ENCODE measurements around the gene SETD5.

Gene SETD5

DNA sequence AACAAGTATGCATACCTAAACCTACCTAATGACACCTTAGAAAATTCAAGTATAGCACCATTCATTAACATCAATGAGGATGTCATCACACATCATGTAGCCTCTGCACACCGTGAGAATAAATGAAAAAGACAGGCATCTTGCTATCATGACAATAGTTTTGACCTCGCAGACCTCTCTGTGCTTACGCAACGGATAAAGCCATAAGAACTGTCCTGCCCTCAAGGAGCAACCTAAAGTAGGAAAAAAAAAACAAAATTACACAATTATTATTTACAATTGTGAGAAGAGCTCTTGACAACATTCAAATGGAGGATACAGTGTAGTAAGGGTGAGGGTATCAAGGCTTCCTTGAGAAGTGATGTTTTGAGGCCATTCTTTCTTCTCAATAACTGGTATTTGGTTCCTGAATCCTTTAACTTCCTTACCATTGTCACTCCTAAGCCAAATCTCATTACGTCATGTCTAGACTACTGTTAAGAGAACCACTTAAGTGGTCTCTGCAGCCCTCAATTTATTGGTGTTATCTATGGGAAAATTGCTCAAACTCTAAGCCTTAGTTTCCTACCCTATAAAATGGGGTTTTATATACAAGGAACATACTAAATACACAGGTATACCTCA is 7.0 kb upstream of the SETD5 start:
- DNase-seq, result no peak

- DNase-seq, result no peak
Observed at GRCh38 chr3:9392041-9392440, 5.4 kb upstream of the SETD5 start.

DNA sequence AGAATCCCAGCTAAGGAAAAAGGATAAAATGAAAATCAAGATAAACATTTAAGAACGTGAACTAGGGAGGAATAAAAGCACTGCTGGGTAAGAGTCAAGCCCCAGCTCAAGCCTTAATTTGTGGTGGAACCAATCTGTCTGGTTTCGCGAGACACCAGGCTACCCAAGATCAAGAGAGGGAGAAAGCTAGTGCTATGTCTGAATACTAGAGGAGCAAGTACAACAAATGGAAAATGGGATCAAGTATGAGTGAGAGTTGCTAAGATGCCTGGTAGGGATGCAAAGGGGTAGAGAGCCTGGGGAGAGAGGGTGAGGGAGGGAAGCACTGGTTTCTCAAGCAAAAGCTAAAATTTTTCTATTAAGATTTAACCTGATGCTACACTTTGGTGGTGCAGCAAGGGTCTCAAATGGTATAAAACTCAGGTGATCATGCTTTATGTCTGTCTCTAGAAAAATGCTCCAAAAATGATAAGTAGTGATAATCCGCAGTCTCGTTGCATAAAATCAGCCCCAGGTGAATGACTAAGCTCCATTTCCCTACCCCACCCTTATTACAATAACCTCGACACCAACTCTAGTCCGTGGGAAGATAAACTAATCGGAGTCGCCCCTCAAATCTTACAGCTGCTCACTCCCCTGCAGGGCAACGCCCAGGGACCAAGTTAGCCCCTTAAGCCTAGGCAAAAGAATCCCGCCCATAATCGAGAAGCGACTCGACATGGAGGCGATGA is 1.7 kb upstream of the SETD5 start:
- DNase-seq, result no peak

GRCh38 chr3:9396301-9396631 is 1.1 kb upstream of the SETD5 start:
- DNase-seq, result peak; percentile 86

DNA sequence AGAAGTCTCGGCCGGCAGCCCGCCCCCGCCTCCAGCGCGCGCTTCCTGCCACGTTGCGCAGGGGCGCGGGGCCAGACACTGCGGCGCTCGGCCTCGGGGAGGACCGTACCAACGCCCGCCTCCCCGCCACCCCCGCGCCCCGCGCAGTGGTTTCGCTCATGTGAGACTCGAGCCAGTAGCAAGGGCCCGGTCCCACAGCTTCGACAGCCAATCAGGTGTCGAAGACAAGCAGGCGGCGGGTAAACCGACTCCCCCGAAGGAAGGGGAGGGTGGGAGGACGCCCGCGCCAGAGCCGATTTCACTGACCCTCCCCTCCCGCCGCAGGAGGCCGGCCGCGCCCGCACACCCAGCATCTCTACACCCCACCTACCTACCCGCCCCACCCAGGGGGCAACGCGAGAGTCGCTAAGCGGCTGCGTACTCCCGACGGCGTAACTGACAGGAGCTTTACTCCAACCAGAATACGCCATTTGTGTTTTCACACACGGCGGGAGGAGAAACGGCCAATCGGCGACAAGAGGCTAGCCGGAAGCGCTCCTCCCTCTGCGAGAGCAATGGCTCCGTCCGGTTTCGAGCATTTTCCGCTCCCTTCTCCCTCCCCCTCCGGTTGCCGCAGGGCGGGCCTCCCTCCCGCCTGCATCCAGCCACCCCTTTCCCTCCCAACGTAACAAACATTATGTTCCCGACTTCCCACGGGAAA is 633 bp upstream of the SETD5 start:
- DNase-seq, result peak; percentile 98

DNA sequence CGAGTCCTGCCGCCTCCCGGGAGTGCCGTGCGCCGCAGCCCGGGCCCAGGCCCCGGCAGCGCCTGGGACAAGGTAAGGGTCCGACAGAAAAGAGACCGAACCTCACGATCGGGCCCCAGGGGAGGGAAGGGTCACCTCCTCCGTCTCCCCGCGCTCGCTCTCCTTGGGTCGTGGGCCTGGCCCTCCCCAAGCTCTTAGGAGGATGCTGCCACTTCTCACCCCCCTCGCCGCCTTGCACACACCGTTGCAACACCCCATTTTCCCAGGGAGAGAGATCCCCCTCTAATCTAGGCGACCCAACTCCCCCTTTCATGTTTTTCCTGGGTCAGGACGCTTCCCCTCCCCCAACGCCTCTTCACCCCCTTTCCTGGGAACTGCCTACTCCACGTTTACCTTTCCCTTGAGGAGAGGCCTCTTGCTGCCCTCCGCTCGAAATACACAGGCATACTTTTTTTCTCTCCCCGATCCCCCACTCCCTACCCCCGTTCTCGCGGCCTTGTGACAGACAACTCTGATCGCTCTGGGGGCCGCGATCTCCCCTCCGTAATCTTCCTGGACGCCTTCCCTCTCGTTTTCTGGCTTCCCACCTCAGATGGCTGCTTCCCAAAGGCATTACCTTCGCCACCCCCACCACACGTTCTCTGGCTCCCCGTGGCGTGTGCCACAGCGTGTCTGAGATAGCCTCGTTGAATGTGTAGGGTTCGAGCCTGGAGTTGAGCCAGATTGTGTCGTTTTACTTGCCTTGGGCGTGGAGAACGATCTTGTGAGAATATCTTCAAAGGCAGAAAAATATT is 688 bp downstream of the SETD5 start:
- no peak for DNase-seq

DNA sequence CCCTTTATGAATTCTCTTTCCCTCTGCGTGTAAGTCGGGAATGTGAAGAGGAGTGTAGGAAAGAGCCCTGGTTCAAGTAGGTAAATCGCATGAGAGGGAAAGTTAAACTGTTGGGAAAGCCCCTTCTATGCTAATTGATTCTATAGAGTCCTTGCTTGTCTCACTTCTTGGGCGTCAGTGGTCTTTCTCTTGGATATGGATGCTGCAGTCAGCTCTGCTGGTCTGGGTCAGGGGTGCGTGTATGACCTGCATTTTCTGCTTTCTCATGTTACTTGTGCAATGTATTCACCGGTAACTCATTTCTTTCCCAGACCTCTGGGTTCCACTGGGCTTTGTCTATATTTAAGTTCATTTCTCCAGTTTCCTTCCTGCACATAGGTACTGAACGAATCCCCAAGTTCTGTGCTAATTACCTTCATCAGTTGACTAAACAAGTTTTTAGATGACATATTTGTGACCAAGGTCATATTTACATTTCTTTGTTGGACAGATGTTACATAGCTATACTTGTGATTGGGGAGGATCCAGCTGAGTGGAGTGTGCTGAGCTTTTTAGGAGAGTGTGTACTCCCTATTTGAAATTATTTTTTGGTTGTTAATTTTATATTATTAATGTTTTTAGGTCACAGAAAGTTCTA is 1.4 kb downstream of the SETD5 start:
- peak; percentile 24 for DNase-seq

- DNase-seq, result no peak
Observed at GRCh38 chr3:9399337-9399703, 1.9 kb downstream of the SETD5 start.

- no peak for DNase-seq
Observed at GRCh38 chr3:9399746-9400145, 2.3 kb downstream of the SETD5 start.

DNA sequence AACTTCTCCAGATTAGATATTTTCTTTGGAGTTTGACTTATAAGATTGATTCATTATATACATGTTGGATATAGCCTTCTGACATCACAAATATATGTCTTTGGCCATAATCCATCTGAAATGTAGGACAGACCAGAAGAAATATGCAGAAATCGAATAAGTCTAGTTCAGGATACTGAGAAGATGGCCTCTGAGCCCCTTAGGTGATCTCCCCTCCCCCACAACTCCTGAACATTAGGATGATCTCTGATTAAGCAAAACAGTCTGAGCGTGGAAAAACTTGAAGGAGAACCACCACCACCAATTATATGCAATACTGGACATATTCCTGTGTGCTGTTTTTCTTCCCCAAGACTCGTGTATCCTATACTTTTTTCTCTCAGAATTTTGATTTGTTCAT is 3.2 kb downstream of the SETD5 start:
- DNase-seq, result no peak

DNA sequence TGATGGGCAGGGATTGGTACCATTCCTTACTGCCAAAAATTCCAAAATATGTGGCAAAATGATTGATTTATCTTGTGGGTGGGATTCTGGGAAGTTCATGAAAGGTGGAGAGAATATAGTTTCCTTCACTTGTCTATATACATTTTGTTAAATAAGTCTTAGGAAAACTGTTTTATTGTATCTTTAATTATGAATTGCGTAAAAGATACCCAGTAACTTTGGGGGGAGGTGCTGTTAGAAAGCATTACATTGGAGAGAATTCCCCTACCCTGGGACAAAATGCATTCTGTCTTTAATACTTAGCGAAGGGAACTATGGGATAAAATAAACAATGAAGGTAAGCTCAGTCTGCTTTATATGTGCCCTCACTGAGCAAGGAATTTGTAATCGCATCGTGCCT is 4.6 kb downstream of the SETD5 start:
- no peak for DNase-seq

GRCh38 chr3:9402410-9403228 is 5.2 kb downstream of the SETD5 start:
- no peak for DNase-seq

DNA sequence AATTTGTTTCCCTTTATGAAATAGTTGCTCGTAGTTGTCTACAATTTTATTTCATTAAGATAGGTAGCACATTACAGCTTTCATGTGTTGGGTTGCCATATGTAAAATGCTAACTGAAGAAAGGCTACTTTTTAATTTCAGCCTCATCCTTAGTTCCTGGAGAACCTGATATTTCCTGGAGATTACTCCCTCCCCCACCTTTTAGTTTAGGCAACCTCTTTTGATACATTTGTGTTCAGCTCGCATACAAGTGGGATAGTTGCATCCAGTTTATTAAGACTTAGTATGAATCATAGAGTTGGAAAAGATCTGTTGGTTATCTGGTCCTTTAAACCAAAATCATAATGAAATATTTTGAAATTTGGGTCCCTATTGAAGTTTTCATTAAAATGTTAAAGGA is 6.0 kb downstream of the SETD5 start:
- DNase-seq, result no peak

- no peak for DNase-seq
Observed at GRCh38 chr3:9404680-9405079, 7.3 kb downstream of the SETD5 start.

DNA sequence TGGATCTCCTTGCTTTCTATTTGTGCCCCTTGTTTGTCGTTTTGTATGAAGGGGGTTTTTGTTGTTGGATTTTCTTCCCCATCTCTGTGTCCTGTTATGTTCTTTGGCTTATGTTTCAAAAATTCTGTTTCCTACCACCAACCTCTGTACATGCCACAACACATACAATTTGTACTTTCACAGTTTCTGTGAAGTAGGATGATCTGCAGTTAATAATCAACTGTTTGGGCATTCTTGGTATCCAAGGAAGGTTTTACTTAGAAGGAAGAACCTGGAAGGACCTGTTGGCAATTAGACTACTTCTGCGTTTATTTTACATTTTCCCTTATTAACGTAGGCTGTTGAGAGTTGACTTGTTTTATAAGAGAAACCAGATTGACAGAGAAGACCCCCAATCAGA is 8.3 kb downstream of the SETD5 start:
- no peak for DNase-seq

- DNase-seq, result no peak
Observed at GRCh38 chr3:9406856-9407626, 9.6 kb downstream of the SETD5 start.

GRCh38 chr3:9408061-9408460 is 10.6 kb downstream of the SETD5 start:
- no peak for DNase-seq

DNA sequence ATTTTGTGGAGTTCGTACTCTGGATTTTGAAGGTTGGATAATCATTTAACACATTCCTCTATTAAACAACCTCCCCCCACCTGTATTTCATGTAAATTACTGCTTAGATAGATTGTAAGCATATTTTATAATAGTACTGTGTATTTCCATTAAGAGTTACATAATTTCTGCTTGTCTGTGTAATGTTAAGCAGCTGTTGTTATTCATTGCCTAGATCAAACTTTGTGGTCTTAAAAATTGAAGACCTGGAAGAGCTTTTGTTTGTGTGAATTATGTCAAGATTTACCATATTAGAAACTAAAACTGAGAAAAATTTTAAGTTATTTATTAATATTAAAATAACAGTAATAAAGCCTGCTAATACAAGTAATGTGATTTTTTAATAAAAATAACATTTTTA is 11.1 kb downstream of the SETD5 start:
- DNase-seq, result no peak

- DNase-seq, result no peak
Observed at GRCh38 chr3:9409981-9410854, 12.8 kb downstream of the SETD5 start.

GRCh38 chr3:9411302-9411701 is 13.9 kb downstream of the SETD5 start:
- no peak for DNase-seq

Measured in CD4-positive, alpha-beta T cell treated with Interleukin-15 for 1 hour (primary cell).